ENCODE data around the gene CHL1.
A peak's percentile ranks its signal among the peaks of the same experiment; 100 is the strongest.

Gene CHL1

GRCh38 chr3:411226-411625 lies 214.7 kb downstream of the CHL1 start:
- DNase-seq, result no peak

- DNase-seq, result peak; percentile 34
Measured at GRCh38 chr3:414063-414462, 217.5 kb downstream of the CHL1 start.

- no peak for DNase-seq
Measured at GRCh38 chr3:418239-418929, 221.8 kb downstream of the CHL1 start.

DNA sequence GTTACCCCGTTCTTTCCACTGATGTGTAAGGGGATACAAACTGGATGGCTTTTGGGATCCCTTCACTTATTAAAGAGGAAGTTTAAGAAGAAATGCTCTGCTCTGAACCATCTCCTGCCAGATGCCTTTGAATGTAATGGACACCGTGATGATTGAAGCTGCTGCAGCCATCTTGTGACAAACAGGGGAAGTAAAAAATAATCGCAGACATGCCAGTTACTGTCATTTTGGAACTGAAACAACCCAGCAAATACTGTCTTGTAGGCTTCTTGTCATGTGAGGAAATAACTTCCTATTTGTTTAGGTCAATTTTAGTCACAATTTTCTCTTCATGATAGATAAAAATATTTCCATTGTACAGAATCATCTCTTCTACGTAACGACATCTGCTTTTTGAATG lies 224.0 kb downstream of the CHL1 start:
- no peak for DNase-seq

GRCh38 chr3:425079-425478 lies 228.5 kb downstream of the CHL1 start:
- DNase-seq, result no peak

DNA sequence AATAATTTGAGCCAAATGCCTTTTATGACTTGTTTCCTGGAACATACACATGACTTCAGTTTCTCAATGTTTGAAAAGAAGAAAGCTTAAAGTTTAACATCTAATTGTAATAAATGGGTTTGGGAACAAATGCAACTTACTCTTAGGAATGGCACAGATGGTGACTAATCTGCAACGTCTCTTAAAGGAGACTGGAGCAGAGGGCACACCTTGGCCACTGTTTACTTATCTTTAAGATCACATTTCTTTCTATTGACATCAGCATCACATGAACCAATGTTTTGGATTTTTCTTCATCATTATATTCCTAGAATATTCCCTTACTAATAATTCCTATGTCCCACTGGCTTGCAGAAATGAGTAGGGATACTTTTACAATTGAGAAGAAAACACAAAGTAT lies 229.5 kb downstream of the CHL1 start:
- no peak for DNase-seq

- no peak for DNase-seq
Measured at GRCh38 chr3:427128-427527, 230.6 kb downstream of the CHL1 start.

- peak; percentile 0 for DNase-seq
Measured at GRCh38 chr3:430186-430585, 233.6 kb downstream of the CHL1 start.

DNA sequence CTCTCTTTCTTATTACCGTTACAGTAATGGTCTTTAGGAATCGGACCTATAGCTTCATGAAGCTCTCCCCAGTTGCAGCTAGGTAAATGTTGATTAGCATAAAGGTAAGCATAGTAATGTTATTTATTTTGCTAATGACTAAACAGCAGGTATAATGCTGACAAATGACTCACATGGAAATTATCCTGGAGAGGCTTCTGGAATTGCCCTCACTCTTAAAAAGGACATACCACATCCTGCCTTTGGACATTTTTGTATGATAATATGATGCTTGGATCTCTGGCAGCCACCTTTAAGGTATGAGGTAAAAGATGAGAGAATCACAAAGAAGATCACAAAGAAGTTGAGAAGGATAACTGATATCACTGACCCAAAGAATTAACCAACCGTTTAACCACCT lies 238.6 kb downstream of the CHL1 start:
- DNase-seq, result no peak

- DNase-seq, result no peak
Measured at GRCh38 chr3:436053-436452, 239.5 kb downstream of the CHL1 start.

GRCh38 chr3:440826-441225 lies 244.3 kb downstream of the CHL1 start:
- no peak for DNase-seq

- DNase-seq, result no peak
Measured at GRCh38 chr3:445960-446359, 249.4 kb downstream of the CHL1 start.

DNA sequence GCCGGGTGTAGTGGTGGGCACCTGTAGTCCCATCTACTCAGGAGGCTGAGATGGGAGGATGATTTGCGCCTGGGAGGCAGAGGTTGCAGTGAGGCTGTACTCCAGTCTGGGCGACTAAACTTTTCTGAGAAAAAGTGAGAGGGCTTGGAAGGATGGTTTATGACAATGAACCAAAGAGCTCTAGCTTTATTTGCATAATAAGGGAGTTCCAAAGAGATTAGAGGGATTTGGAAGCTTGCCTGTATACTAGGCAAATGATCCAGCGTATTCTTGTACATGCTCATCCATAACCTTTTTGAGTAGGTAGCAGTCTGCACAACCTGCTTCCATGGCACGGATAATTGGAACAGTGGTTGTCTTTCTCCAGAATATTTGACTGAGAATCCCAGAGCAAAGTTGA lies 251.1 kb downstream of the CHL1 start:
- DNase-seq, result no peak

DNA sequence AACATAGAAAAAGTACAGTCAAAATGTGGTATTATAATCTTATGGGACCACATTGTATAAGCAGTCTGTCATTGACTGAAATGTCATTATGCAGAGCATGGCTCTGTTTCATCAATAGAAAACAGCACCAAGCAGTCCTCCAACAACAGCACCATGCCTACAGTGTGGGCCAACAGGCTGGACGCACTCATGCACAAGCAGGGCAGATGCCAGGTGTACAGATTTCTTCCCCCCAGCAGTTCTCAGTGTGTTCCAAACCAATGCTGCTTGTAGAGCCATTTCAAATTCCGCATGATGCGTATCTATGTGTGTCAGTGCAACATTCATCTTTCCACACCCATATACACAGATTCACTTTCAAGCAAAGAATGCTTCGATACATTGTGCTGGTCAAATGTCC lies 253.1 kb downstream of the CHL1 start:
- no peak for DNase-seq

- DNase-seq, result no peak
Measured at GRCh38 chr3:452221-452620, 255.7 kb downstream of the CHL1 start.

- no peak for DNase-seq
Measured at GRCh38 chr3:453106-453505, 256.5 kb downstream of the CHL1 start.

DNA sequence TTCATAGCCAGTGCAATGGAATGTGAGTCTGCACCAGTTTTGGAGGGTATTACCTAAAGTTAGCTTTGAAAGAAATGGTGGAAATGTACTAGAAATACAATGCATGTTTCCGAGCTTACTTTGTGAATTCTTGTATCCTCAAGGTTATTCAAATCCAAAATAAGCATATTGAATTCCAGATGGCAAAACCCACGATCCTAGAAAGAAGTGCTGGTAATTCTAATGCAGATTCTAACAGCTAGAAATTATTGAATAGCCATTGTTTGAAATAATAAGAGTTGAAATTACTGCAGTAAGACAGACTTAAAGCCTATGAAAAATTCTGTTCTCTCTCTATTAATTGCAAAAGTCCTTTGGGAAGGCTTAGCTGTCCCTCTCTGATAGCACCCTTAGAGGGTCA lies 258.4 kb downstream of the CHL1 start:
- no peak for DNase-seq

GRCh38 chr3:458124-458523 lies 261.6 kb downstream of the CHL1 start:
- DNase-seq, result no peak

- DNase-seq, result no peak
Measured at GRCh38 chr3:458653-459310, 262.2 kb downstream of the CHL1 start.

Data from DMS53 (cell line).